ENCODE results near the gene RPS27A.
A peak's percentile ranks its signal among the peaks of the same experiment; 100 is the strongest.
"Not testable (repeated sequence)": the region's sequence is repeated elsewhere in the genome, so short reads cannot be mapped to it uniquely, and the experiment has no call there.

RPS27A gene

GRCh38 chr2:55239656-55240222 is 7.3 kb downstream of the RPS27A start:
- DNase-seq, result no peak

- not testable (repeated sequence) for DNase-seq
Measured at GRCh38 chr2:55241582-55241981, 9.1 kb downstream of the RPS27A start.

DNA sequence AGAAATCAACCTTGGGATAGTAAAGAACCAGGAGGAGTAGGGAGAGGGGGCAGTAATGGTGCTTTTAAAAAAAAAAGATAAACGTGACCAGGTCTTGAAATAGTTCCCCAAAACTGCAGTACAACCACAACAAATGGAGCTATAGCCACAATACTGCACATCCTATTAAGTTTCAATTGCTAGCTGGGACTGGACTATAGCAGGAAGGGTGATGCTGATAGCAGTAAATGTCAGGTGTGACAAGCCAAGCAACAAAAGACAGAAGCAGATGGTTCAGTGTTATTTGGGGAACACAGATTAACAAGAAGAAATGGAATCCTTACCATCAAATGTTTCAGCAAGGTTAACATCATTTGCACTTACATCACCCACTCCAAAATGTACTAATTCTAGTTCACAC is 10.1 kb downstream of the RPS27A start:
- no peak for DNase-seq

DNA sequence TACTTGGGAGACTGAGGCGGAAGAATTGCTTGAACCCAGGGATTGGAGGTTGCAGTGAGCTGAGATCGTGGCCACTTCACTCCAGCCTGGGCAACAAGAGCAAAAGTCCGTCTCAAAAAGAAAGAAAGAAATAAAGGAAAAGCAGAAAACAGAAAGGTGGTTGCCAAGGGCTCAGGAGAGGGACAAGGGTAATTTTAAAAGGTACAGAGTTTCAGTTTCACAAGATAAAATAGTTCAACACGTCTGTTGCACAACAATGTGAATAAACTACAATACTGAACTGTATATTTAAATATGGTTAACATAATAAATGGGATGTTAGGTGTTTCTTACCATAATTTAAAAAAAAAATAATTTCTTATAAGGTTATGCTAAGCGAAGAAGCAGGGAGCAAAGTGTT is 12.9 kb downstream of the RPS27A start:
- DNase-seq, result no peak

DNA sequence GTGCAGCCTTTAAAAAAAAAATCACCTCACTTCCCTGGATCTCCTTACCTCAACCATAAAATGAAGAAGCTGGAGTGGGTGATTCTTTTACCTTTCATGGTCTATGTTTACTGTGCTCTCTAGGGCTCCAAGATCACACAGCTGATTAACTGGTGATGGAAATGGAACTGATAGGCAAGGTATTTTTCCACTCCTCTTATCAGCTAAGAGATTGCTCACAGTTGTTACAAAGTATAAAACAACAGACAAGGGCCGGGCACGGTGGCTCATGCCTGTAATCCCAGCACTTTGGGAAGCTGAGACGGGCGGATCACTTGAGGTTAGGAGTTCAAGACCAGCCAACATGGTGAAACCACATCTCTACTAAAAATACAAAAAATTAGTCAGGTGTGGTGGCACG is 14.5 kb downstream of the RPS27A start:
- no peak for DNase-seq

GRCh38 chr2:55252832-55253231 is 20.3 kb downstream of the RPS27A start:
- no peak for DNase-seq

- DNase-seq, result not testable (repeated sequence)
Measured at GRCh38 chr2:55259586-55259985, 27.1 kb downstream of the RPS27A start.

GRCh38 chr2:55268288-55268906 is 35.9 kb downstream of the RPS27A start:
- DNase-seq, result no peak

DNA sequence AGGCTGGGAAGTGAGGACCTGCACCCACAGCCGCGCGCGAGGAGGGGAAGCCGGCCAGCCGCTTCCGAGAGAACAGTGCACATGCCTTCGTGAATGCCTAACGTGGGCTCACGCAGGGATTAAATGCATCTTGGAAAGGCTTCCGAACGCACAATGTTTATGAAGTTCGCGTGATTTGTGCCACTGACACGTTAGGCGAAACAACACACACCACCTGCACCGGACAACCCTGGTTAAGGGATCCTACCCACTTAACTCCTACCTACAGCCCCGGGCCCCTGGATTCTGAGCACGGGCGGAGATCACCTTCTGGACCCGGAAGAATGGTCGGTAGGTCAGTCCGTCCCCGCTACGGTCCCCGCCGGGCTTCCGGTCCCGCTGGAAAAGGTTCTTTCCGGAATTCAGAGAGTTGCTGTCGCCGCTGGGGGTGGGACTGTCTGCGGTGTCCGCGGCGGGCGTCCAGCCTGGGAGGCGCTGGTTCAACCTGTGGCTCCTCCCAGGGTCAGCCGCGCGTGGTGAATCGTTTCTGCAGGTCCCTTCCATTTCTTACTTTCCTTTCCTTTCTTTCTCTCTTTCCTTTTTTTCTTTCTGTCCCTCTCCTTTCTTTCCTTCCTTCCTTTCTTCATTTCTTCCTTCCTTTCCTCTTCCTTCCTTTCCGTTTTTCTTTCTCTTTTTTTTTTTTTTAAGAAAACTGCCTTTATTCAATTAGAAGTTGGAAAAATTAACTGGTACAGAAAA is 36.6 kb downstream of the RPS27A start, which contains the start of gene MTIF2:
TSS of gene MTIF2 (minus strand) at position 325 of the 738 bp plus-strand sequence. CDS start 5,373 bp downstream, outside the sequence.
- DNase-seq, result peak; percentile 91 to 98

GRCh38 chr2:55269645-55269990 is 37.1 kb downstream of the RPS27A start:
- DNase-seq, result no peak

GRCh38 chr2:55274346-55274745 is 41.9 kb downstream of the RPS27A start:
- not testable (repeated sequence) for DNase-seq

DNA sequence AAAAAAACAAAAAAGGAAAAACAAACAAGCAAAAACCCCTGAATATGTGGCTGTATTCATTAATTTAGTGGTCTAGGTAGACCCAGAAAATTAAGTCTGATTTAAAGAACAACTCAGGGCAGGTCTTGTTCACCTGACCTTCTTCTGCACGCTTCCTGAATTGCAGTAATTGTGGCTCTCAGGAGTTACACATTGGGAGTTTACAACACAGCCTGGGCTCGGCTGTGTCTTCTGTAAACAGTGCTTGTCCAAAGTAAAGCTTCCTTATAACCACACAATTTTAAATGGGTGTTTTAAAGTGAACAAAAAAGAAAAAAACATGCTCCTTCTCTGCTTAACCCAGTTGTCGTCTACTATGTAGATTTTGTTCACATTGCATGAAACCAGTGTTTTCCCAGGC is 44.8 kb downstream of the RPS27A start:
- DNase-seq, result no peak

DNA sequence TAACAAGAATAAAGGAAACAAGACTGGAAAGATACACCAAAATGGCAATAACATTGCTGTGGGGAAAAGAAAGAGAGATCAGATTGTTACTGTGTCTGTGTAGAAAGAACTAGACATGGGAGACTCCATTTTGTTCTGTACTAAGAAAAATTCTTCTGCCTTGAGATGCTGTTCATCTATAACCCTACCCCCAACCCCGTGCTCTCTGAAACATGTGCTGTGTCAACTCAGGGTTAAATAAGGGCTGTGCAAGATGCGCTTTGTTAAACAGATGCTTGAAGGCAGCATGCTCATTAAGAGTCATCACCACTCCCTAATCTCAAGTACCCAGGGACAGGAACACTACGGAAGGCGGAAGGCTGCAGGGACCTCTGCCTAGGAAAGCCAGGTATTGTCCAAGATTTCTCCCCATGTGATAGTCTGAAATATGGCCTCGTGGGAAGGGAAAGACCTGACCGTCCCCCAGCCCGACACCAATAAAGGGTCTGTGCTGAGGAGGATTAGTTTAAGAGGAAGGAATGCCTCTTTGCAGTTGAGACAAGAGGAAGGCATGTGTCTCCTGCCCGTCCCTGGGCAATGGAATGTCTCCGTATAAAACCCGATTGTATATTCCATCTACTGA is 46.8 kb downstream of the RPS27A start:
- peak; percentile 21 to 41 for DNase-seq

DNA sequence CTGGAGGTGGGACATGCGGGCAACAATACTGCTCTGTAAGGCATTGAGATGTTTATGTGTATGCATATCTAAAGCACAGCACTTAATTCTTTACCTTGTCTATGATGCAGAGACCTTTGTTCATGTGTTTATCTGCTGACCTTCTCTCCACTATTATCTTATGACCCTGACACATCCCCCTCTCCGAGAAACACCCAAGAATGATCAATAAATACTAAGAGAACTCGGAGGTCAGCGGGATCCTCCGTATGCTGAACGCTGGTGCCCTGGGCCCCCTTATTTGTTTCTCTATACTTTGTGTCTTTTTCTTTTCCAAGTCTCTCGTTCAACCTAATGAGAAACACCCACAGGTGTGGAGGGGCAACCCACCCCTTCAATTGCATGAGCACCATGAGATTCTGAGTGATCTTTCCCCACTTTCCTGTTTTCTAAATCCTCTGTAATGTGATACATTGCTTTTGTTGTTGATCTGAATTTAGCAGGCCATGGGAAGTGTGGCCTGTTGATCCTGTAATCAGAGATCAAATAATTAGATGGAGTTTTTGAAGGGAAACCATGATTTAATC is 47.5 kb downstream of the RPS27A start:
- not testable (repeated sequence) for DNase-seq

DNA sequence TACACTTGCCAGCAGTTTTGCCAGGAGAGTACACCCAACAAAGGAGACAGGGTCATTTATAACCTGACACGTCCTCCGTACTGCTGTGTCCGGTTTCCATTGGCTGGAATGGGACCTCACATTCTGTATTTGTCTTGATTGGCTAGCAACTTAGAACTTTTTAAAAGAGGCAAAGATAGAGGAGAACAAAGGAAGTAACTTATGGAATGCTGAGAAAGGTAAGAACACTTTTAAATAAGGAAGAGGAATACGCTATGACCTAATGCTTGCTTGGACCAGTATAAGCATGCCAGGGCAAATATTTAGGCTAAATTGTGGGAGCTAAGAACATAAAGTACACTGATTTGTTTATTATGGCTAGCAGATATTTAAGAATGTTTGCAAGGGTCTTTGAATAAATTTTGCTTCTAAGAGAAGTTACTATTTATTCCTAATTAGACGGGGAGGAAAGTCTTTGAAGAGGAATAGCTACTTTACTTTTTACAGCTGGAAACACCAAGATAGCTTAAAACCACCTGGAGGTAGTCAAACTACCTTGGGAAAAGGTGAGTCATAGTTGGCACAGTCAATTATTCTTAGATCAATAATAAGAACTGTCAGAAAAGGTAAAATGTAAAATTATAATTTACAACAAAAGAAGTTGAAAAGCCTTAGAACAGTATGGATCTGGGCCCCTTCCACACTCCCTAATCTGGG is 48.5 kb downstream of the RPS27A start:
- not testable (repeated sequence) for DNase-seq

DNA sequence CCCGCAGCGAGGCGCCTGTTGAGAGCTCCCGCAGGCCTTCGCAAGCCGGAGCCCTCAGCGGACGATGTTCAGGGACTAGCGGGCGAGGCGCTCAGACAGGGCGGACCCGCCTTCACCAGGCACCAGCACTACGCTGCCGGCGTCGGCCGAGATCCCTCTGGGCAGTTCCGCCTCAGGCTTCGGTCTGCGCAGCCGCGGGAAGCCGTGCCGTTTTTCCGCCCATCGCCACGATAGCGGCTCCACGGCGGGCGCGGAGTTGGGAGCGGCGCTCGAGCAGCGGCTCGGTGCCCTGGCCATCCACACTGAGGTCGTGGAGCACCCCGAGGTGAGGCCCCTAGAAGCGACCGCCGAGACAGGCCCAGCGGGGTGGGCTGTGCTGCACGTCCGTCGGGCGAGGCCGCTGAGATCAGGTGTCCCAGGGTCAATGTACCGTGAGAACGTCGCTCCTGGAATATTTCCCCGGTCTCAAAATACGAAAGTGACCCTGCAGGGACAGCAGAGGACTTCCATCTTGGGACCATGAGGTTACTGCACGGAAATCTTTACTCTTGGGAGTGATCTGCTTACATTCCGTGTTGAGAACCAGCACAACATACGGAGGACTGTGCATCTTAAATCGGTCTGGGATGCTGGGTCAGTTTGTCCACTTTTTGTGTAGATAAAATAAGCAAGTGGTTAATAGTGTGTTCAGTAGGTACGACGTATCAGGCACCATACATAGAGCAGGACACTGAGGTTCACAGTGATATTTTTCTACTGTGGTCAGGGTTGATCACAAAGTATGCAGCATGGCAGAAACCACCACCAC is 49.8 kb downstream of the RPS27A start:
- peak; percentile 86 to 88 for DNase-seq

DNA sequence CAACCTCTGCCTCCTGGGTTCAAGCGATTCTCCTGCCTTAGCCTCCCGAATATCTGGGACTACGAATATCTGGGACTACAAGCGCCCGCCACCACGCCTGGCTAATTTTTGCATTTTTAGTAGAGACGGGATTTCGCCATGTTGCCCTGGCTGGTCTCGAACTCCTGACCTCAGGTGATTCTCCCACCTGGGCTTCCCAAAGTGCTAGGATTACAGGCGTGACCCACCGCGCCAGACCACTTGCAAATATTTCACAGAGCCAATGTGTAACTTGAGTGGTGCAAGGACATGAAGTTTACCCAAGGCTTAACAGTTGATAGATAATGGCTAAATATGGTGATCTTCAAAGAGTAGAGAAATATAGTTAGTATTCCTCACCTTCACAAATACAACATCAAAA is 50.6 kb downstream of the RPS27A start:
- DNase-seq, result no peak

Measured in NCI-H187 (cell line).